HG02588 (cell line): Measurements from ENCODE around the gene MAP3K20.
"Not testable (repeated sequence)": the region's sequence is repeated elsewhere in the genome, so short reads cannot be mapped to it uniquely, and the experiment has no call there.

ENCODE experiments used
- ATAC-seq: cut with Tn5 transposase; IDR thresholded peaks from one replicate; pipeline ENCODE4 v1.9.1; 2021; ENCODE audit warnings: mild to moderate bottlenecking, moderate library complexity; ENCODE audit not compliant: unreplicated experiment

The MAP3K20 gene

DNA sequence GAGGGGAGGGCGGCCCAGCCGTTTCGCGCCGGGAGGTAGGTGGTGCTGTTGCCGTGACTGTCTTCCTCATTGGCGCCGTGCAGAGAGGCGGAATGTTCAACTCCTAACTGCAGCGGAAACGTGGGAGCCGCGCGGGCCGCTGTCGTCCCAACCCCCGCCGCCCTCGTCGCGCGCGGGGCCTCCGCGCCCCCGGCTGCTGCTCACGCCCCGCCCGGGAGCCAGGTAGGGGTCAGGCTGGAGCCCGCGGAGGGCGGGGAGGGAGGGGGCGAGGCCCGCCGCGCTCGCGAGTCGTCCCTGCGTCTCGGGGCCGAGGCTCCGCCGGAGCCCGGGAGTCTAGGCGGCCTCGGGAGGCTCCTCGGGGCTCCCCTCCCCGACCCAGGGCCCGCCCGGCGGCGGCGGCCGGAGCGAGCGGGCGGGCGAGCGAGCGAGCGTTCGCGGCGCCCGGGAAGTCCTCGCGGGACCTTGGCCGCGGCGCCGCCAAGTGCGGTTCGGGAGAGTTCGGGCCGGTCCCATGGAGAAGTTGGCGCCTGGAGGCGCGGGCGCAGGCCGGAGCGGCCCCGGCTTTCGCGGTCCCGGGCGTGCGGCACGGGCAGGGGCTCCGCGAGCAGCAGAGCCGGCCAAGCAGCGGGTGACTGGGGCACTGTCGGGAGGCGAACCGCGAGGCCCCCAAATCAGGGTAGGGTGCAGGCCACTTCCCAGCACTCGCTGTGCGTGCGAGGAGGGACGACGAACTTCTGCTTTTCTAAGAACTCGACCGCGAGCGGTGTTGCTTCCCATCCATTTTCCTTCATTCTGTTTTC lies at the start of gene MAP3K20:
TSS of gene MAP3K20 (plus strand) at position 66 of the 800 bp plus-strand sequence. CDS start 15,186 bp downstream, outside the sequence.
- ATAC-seq: peak; percentile 69

DNA sequence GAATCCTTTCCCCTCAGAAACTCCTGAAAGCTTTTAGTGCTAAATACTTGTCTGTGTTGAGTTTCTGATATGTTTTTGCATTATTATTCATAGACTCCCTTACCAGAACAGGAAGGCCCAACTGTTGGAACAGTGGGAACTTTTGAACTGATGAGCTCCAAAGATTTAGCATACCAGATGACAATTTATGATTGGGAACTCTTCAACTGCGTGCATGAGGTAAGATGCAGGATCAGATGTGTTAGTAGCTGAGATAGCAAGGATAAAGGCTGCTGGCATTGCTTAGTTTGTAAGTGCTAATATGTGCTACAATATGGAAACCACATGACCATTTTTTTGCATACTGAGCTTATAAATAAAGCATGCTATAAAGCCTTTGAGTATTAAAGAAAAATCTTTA lies 49.2 kb upstream of the MAP3K20 start:
- no peak for ATAC-seq

DNA sequence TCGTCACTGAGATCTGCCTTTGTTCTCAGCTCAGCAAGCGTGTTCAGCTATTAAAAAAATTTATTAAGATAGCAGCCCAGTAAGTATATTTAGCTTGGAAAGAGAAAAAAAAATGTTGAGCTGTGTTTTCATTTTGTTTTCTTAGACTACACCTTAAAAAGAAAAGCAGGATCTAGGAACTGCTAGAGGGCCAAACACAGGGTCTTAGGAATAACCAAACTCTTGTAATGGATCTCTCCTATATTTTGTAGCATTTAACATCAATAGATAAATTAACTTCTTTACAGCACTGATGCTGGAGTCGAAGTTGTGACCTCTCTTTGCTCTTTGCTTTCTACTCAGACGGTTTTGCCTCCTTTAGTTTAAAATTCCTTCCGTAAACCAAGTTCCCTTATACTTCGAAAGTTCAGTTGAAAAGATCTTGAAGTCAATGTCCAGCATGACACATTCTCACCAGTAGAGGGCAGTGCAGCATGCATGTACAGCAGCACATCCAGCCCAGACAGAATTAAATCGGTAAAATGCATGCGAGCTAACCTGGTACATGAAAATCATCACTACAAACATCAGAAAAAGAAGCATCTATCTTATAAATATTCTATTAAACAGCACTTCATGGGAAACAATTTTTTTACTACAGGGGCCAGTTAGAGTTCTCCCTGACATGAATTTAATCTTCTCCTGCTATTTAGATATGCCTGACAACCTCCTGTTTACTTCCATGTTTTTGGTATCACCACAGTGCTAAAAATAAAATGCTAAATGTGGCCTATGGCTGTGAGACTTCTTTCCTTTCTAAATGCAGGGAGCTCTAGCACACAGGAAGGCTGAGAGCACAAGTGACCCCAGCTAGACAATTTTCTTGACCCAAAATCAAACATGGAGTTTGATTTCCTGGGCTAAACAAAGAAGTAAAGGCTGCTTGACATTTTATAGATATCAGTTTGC lies 48.2 kb upstream of the MAP3K20 start:
- ATAC-seq: no peak

DNA sequence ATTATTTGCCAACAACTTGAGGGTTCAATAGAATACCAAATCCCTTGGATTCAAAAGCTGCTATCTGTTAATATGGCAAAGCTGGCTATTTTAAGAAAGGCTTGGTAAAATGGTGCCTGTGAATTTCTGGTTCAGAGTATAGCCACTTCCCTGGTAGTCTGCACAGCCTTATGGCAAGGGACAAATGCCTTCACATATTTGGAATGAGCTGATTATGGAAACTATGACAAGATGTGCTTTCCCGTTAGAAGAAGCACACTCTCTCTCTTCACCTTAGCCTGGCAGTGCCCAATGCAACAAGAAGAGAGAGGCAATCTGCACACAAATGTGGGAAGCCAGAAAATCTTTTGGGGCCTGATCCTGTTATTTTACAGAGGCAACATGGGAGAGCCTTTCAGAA lies 47.5 kb upstream of the MAP3K20 start:
- no peak for ATAC-seq

DNA sequence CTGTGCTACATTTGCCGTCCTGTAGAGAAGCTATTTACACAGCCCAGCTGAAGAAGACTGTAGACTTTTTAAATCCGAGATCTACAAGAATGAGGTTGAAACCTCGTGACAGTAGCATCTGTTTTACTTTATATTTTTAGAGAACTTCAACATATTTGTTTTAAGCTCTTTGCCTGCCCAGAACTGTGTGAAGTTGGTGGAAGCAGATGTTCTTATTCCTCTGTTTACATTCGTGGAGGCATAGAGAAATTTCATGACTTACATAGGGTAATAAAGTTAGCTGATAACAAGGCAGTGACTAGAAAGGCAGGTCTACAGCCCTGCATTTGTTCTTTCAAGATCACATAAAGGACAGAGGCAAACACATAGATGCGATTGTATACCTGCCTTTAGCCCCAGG lies 47.0 kb upstream of the MAP3K20 start:
- ATAC-seq: no peak

DNA sequence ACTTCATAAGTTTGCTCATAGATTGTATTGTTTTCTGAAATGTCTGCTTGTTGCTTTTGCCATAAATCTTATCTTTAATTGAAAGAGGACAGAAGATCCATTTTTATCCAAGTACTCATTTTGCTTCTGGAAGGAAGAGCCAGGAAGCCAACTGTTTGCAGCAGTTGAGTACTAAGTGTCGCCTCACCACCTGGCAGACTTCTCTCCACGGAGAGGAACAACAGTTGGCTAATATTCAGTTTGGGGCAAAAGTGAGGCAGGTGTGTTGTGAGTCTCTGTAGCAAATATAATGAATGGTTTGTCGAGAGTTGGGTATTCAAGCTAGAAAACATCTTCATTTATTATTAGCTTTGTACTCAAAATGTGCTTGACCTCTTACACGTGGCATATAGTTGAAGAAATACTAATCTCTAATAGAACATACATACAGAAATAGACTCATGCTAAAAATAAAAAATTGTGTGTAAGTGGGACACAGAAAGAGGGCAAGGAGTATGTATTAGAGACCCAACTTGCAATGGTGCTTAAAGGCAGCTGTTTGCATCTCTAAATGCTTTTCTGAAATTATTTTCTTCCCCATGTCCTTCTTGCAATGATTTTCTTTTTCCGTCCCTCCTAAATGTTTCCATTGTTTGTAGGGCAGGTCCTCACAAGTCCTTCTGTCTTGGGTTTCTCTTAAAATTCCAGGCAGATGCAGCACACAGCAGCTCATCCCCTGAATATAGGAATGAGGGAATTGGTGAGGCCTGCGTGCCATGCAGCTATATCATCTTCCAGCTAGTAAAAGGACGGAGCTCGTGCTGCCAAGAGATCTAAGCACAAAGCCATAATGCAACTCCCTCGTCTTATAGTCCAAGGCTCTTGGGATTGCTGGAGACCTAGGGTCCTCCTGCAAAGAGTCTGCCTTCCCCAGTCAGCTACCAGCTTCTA lies 44.8 kb upstream of the MAP3K20 start:
- ATAC-seq: no peak

DNA sequence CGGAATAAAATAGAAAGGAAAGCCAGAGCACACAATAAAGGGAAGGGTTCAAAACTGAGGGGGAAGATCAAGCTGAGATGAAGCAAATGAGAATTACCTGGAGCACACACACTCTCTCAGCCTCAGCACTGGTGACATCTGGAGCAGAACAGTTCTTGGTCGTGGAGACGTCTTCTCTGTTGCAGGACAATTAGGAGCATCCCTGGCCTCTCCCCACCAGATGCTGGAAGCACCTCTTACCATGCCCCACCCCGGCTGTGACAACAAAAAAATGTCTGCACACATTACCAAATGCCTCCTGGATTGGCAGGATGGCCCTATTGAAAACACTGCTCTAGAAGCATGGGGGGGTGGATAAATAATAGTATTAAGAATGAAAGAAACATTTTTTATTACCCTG lies 43.6 kb upstream of the MAP3K20 start:
- ATAC-seq: no peak

DNA sequence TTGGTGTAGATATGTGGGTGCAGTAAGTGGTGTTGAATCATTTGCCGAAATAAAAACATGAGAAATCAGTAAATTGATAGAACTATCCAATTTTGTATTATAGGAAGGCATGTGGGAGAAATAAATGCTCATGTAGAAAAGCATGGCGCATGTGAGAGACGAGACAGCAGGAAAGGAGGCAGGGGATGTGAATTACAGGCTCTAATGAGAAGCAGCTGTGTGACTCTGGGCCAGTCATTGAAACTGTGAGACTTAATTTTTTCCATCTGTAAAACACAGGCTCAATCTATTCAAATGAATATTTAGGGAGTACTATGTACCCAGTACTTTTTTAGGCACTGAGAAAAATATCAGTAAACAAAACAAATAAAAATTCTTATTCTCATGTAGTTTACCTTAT lies 42.6 kb upstream of the MAP3K20 start:
- ATAC-seq: no peak

DNA sequence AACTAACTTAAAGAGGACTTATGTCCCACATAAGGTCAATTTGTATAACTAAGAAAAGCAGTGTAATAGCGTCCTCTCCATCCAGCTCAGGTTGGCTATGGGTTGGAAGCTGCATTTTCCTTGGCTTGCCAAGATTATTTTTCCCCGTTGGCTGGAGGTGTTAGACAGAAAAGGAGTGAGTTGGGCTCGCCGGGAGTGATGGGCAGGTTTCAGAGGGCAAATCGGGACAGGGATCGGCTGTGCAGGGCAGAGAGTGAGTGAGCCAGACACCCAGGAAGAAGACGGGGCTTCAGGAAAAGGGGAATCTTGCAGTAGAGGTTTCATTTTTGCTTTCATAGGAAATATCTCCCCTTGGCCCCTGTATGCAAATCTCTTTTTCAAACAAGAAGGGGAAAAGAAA lies 41.5 kb upstream of the MAP3K20 start:
- ATAC-seq: no peak

DNA sequence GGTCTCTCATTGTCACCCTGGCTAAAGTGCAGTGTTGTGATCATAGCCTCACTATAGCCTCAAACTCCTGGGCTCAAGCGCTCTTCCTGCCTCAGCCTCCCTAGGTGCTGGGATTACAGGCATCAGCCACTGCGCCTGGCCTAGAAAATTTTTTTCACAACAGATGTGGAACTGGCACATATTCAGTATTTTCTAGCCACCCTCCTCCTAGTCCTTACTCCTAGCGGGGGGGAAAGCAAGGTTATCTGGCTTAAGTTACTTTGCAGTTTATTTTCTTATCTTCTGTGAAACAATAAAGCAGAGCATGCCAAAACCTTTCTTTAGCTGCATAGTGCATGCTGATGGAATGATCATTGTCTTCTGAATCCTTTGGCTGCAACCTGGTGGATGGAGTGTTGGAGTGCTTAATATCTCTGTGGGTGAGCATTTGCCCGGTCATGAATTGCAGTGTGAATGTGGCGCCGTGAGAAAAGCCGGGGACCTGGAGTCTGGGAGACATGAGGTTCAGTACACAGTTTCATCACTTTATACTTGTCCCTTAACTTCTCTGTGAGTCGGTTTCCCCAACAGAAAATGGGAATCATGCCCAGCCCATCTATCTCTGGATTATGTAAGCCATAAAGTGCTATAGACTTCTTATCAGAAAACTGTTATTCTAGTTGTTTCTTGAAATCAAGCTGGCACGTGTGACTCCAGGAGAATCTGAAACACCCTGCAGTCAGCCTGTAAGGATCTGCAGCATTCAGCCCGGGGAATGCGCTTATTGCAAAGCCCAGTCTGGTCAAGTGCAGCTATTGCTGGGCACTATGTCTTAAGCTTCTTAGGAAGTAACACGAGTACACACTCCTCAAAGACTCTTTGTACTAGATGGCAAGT lies 38.2 kb upstream of the MAP3K20 start:
- no peak for ATAC-seq

DNA sequence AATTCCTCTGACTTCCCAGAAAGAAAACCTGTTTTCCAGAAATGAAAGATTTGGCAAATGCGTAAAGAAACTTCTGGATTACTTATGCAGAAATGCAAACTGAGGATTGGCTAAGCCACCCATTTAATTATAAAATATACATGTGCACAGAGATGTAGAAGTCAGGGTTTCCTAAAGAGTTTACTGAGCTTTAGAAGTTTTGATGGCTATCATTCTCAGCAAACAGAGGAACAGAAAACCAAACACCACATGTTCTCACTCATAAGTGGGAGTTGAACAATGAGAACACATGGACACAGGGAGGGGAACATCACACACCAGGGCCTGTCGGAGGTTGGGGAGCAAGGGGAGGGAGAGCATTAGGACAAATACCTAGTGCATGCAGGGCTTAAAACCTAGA lies 37.4 kb upstream of the MAP3K20 start:
- not testable (repeated sequence) for ATAC-seq

DNA sequence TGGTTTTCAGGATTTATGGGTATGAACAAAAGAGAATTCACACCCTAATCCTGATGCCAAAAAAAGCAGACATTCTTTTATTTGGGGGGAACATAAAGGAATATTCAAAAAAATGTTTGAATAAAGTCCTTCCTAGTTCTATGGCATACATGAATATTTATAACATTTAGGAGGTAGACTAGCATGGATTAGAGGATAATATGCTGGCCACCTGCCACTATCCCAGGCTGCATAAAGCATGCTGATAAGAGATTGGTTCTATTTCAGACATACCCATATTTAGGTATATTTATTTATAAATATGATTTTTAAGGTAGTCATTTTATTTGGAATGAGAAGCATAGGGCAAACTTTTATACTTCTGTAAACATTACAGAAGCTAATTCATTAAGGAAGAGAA lies 34.9 kb upstream of the MAP3K20 start:
- ATAC-seq: no peak

DNA sequence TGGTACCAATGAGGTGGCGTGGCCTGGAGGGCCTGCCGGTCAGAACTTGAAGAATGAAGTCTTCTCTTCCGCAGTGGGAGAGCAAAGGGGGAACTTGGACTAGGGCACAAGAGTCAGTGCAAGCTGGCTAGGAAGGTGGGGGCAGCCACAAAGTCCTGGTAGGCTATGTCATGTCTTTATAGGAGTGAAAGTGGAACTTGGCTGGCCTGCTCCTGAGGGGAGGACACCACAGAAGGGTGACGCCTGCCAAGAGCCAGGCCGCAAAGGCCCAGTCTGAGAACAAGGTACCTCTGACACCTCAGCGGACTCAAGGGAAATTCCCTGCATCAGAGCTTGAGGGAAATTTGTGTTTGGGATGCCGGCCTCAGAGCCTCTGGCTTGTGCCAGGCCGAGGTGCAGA lies 32.2 kb upstream of the MAP3K20 start:
- no peak for ATAC-seq

DNA sequence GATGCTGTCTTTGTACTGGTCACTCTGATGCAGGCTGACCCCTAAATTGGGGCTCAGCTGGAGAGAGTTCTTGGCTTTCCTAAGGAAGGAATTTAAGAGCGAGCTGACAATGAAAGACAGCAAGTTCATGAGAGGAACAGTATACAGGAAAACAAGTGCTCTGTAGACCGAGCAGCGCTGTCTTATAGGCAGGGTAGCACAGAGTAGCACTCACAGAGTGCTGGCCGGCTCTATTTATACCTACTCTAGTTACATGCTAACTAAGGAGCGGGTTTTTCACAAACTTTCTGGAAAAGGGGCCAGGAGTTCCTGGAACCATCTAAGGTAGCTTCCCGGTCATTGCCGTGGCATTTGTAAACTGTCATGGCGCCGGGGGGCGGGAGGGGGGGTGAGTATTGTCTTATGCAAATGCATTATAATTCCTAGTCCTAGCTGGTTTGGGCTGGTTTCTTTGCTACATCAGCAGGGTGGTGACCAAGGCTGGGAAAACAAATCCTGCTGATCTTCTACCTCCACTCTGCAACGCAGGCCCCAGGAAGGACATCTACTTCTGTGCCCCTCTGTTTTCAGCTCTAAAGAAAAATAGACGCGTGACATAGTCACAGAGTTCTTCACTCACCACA lies 31.6 kb upstream of the MAP3K20 start:
- ATAC-seq: no peak

DNA sequence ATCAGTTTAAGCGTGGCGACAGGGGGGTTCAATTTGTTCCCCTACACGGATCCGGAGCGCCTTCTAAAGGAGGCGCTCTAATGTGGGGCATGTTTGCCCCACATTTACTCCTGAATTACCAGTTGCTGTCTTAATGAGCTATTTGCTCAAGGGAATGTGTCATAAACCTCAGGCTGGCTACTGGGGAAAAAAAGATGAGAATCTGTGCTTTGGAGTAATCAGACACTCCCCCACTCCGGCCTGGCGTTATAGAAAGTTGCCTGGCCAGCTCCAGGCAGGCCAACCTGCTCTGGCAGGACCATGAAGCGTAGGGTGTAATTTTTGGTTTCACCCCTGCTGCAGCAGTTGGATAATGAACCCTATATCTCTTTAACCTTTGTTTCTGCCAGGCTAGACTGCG lies 31.0 kb upstream of the MAP3K20 start:
- ATAC-seq: no peak

DNA sequence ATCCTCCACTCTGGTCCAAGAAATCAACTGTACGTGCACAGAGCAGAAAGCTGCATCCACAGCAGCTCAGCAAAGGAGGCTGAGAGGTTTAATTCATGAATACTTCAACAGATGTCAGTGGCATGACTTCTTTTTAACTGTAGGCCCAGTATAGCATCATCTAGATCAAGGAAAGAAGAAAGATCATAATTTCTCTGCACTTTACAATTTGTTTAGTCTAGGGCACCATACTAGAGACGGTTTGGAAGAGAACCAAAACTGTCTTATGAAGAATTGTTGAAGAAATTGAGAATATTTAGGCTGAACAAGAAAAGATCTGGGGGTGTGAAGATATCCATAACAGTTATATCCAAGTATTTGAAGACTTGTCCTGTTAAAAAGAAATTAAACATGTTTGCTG lies 30.5 kb upstream of the MAP3K20 start:
- no peak for ATAC-seq

DNA sequence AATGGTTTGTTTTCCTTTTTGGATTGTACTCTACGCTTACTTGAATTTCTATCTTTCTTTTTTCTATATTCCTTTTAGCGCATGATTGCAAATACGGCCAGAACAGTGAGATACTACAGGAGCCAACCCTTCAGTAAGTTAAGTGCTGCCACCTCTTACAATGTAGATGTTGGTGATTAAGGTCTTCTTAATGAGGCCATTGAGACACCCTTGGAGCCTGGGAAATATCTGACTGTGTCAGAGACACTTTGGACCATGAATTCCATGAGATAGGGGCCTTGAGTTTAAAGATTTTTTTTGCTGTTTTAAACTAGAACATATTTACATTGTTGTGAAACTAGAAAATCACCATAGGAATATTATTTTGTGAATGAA lies 27.1 kb upstream of the MAP3K20 start:
- ATAC-seq: no peak

DNA sequence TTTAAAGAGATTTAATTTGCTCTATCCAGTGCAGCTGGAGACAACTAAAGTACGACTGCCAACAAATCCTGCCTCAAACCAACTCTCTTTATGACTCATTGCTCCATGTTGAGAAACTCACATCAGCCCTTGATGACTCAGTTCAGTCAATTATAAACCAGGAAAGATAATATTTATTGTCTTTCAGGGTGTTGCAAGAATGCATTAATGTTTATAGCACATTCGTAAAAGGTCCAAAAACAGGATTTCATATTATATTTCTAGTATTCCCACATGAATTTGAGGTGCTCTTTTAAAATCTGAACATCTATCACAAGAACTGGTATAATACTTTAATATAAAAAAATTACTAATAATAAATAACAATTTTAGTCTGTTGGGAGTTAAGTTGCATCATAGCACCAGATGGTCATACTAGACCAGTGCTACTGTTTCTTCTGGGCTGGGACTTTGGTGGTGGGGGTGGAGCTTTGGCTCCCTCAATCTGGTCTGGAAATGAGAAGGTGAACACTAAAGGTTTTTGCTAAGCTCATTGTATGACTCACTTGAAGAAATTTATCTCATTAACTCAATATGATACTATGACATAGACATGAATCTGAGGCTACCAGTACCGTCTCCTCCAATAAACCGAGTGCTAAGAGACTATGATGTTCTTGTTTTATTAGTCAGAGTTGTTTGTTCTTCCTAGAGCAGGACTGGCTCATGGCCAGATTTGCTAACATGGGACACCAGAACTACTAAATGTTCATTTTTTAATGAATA lies 26.6 kb upstream of the MAP3K20 start:
- peak; percentile 79 for ATAC-seq

DNA sequence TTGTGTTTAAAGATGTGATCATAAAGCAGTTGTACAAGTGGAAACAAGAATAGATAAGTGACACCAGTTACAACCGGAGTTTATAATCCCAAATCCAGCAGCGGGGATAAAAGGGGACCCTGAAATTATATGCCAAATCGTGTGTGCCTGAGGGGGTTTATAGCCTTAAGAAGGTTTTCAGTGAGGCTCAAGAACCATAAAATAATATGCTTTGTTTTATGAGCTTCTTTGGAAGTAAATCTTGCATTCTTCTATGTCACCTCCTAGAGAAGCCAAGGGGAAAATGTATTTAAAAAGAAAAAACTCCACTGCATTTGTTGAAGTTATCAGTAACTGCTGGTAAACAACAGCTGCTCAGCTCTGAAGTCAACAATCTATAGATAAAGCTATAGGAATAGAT lies 25.8 kb upstream of the MAP3K20 start:
- ATAC-seq: no peak
